Stimulated activated naive CD8-positive, alpha-beta T cell treated with anti-CD3 and anti-CD28 coated beads, Interleukin-15, Interleukin-2, amounts not matched to agents 100 U/mL and 50 U/mL, for 24 hours (primary cell): ENCODE results near the gene TMEM74B.

Experiments
- ATAC-seq: fragments of 150-1000 bp; cut with Tn5 transposase; one replicate; pipeline ENCODE4 v1.10.0; 2021
- DNase-seq: peaks from one replicate; pipeline ENCODE4 v3.0.0; 2021

The TMEM74B gene

DNA sequence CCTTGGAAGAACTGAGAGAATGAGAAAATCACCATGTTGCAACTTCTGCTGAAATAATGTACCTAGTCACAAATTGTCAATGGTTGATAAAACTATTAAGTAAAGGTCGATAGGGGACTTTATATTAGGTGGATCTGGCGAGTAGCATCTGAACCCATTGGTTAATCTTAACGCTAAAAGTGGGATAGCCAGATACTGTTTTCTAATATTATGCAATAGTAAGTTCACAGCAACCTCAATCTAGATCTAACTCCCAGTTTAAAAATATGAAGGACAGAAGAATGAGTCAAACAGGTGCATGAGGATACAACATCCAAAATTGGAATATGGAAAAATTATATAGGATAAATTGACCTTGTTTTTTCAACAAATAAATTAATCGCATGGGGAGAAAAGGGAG is 47.5 kb downstream of the TMEM74B start:
- ATAC-seq = no peak
- no peak for DNase-seq

DNA sequence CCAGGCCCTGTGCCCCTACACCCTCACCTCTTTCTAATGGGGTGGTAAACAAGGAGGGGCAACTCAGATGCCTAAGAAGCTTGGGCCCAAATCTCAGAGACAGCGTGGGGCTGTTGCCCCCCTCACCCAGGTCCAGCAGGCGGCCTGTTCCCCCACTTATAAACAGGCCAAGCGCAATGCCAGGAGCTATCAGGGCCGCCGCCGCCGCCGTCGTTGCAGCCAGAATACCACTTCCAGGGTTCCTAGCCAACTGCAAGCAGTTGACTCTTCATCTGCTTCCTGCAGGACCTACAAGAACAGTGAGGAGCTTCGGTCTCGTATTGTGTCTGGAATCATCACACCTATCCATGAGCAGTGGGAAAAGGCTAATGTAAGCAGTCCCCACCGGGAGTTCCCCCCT is 49.9 kb downstream of the TMEM74B start:
- no peak for ATAC-seq
- no peak for DNase-seq

GRCh38 chr20:1134355-1134754 is 50.4 kb downstream of the TMEM74B start:
- ATAC-seq (no peak), DNase-seq (no peak)

DNA sequence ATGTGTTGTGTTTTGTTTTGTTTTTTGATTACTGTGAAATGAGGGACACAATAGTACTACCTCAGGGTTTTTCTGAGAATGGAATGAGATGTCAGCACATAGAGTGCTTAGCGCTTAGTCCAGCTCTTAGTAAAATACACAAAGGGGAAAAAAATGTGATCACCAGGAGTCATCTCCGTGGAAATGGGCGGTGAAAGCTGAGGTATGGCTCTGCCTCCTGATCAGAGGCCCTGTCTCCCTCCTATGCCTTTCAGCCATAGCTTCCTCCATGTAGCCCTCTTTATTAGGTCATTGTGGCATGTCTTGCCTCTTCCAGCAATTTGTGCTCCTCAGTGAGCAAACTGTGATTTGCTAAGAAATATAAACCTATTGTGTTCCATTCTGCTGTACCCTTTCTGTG is 53.4 kb downstream of the TMEM74B start:
- DNase-seq (no peak), ATAC-seq (no peak)

DNA sequence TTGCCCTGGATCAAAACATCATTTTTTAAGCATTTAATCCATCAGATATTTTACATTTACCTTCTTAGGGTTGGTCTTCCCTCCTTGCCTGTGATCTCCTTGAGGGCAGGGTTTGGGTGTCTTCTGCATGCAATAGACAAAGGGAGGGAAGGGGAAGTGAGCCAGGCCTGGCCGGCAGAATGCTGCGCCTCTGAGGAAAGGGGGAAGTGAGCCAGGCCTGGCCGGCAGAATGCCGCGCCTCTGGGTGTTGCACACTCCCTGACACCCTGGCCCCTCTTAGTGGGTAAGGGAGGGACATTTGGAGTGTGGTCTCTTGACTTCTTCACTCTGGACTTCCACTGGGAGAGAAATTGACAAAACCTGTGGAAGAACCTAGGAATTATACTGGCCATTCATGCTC is 53.9 kb downstream of the TMEM74B start:
- no peak for ATAC-seq
- DNase-seq = no peak
